Left lung (tissue), 10 donors: ENCODE measurements around the gene NDUFB4. TPM values are rescaled to one million over a fixed set of nuclear protein-coding genes. Genes with fewer than 3 reads are reported as not detected.

ENCODE experiments used
- ATAC-seq: fragments of 200-7000 bp; cut with Tn5 transposase; one replicate; pipeline ENCODE4 v1.9.1; 2020; ENCODE audit warnings: moderate library complexity
- DNase-seq, 4 donors: peaks; one replicate each; pipeline ENCODE4 v3.0.0-alpha.2; 2013 to 2020
- H3K27ac ChIP-seq, 2 donors: fragments of 200-600 bp; sonication (generic) in 1 of 2; one replicate each; pipeline versions ENCODE4 v1.5.0 to v1.8.0; 2020 to 2021
- H3K27me3 ChIP-seq, 2 donors: fragments of 200-600 bp; sonication (generic) in 1 of 2; one replicate each; pipeline versions ENCODE4 v1.5.0 to v1.8.0; 2020 to 2021
- H3K36me3 ChIP-seq, 2 donors: fragments of 200-600 bp; sonication (generic) in 1 of 2; one replicate each; pipeline versions ENCODE4 v1.5.0 to v1.8.0; 2020 to 2021
- H3K4me1 ChIP-seq, 2 donors: fragments of 200-600 bp; one replicate each; pipeline ENCODE4 v1.8.0; 2021
- H3K4me3 ChIP-seq, 2 donors: fragments of 200-600 bp; sonication (generic) in 1 of 2; one replicate each; pipeline versions ENCODE4 v1.5.0 to v1.8.0; 2020 to 2021; ENCODE audit warnings: mild to moderate bottlenecking in 1 of 2
- H3K9me3 ChIP-seq, 2 donors: fragments of 200-600 bp; sonication (generic) in 1 of 2; one replicate each; pipeline versions ENCODE4 v1.5.0 to v1.8.0; 2020 to 2021
- intact Hi-C, 2 donors: fragments of 100-400 bp; cut with DNase I; formaldehyde crosslinking; loops; one replicate each; pipeline versions ENCODE4 v1.11.2 to v1.14.2; 2022
- polyA plus RNA-seq, 6 donors: library from polyadenylated mRNA; unstranded; fragments of 120-200 nt; gene quantifications; one replicate each; pipeline ENCODE4 v1.2.1, GENCODE V29; 2013; ENCODE audit not compliant: insufficient read length in 6 of 6
- total RNA-seq, 2 donors: library from RNA; stranded (reverse); fragmentation: NEBNext Ultra II Directional; extraction: Animal tissue kit (Norgen Biotek cat#: 25700); gene quantifications; one replicate each; pipeline ENCODE4 v1.2.1, GENCODE V29; 2021
- TF ChIP-seq, protein P1 (sequence below), 2 donors: fragments of 200-600 bp; sonication (generic) in 1 of 2; IDR thresholded peaks; one replicate each; pipeline versions ENCODE4 v1.5.0 to v1.8.0; 2021; ENCODE audit warnings: antibody characterized with exemption in 2 of 2
- donor health status: DM: no; HTN: yes; CAD: no.
- donor health status: DM: no; HTN: no; CAD: no.

NDUFB4 gene
- total and polyA plus RNA-seq, 8 donors = 90.4 to 170 (median 156) TPM

- ATAC-seq = no peak
- no peaks in the 10 kb centered on the region for H3K27me3 ChIP-seq
- no peak overlapping the region for H3K27ac ChIP-seq
- no peak for DNase-seq
- intact Hi-C loops = no loop called here
- TF ChIP-seq, protein P1, sequence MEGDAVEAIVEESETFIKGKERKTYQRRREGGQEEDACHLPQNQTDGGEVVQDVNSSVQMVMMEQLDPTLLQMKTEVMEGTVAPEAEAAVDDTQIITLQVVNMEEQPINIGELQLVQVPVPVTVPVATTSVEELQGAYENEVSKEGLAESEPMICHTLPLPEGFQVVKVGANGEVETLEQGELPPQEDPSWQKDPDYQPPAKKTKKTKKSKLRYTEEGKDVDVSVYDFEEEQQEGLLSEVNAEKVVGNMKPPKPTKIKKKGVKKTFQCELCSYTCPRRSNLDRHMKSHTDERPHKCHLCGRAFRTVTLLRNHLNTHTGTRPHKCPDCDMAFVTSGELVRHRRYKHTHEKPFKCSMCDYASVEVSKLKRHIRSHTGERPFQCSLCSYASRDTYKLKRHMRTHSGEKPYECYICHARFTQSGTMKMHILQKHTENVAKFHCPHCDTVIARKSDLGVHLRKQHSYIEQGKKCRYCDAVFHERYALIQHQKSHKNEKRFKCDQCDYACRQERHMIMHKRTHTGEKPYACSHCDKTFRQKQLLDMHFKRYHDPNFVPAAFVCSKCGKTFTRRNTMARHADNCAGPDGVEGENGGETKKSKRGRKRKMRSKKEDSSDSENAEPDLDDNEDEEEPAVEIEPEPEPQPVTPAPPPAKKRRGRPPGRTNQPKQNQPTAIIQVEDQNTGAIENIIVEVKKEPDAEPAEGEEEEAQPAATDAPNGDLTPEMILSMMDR (IDR thresholded peaks at IDR 0.05) = no peak
- H3K4me3 ChIP-seq = no peak overlapping the region
- H3K4me1 ChIP-seq = peaks cover 3 to 4% of the 10 kb centered on the region in 2 donors
- H3K9me3 ChIP-seq = no peaks in the 10 kb centered on the region
- H3K36me3 ChIP-seq = no peaks in the 10 kb centered on the region
Observed at GRCh38 chr3:120566243-120566975, 29.7 kb upstream of the NDUFB4 start.

GRCh38 chr3:120567370-120568201 lies 28.6 kb upstream of the NDUFB4 start:
- H3K4me3 ChIP-seq = no peak overlapping the region
- peaks cover 3 to 4% of the 10 kb centered on the region in 2 donors for H3K4me1 ChIP-seq
- H3K36me3 ChIP-seq = no peaks in the 10 kb centered on the region
- TF ChIP-seq, protein P1 (IDR thresholded peaks at IDR 0.05) = peak; percentile 15 to 28
- H3K27me3 ChIP-seq = no peaks in the 10 kb centered on the region
- no peak overlapping the region for H3K27ac ChIP-seq
- peak; percentile 71 for ATAC-seq
- no peaks in the 10 kb centered on the region for H3K9me3 ChIP-seq
- intact Hi-C loops = no loop called here
- DNase-seq = peak in 1 of 4 donors; percentile 56

DNA sequence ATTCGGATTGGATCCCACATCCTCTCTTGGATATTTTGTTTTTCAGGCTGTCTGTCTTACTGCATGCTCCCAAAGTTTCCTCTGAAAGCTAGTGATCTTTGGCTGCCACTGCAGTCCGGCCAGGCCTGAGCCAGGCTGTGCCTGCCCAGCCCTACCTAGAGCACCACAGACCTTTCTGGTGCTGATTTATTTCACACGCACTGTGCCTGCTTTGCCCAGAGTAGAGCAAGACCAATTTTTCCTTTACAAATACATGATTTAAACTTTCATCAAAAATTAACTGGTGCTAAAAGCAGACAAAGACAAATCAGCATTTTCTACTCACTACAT lies 28.0 kb upstream of the NDUFB4 start:
- intact Hi-C loops = no loop called here
- ATAC-seq = no peak
- H3K9me3 ChIP-seq = no peaks in the 10 kb centered on the region
- H3K36me3 ChIP-seq = no peaks in the 10 kb centered on the region
- H3K27ac ChIP-seq = no peak overlapping the region
- no peaks in the 10 kb centered on the region for H3K27me3 ChIP-seq
- peaks cover 3 to 4% of the 10 kb centered on the region in 2 donors for H3K4me1 ChIP-seq
- DNase-seq = no peak
- TF ChIP-seq, protein P1 (IDR thresholded peaks at IDR 0.05) = no peak
- no peak overlapping the region for H3K4me3 ChIP-seq

DNA sequence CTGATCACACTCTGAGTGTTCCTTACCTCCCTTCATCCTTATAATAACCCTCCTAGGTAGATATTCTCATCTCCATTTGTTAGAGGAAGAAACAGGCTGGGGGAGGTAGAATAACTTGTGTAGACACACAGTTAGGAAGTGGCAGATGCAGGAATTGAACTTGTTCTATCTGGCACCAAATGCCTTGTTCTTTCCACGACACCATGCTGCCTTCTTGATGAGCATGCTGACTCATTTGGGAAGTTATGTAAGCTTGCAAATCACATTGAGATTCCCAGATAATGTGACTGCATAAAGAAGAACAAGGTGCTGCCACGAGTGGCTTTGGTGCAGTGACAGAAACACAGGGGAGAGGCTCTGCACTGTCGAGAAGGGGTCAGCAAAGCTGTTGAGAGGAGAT lies 27.5 kb upstream of the NDUFB4 start:
- Histone ChIP-seq H3K9me3 (no peaks in the 10 kb centered on the region), H3K27me3 (no peaks in the 10 kb centered on the region), H3K36me3 (no peaks in the 10 kb centered on the region), H3K27ac (no peak overlapping the region), H3K4me3 (no peak overlapping the region), H3K4me1 (peaks cover 3 to 4% of the 10 kb centered on the region in 2 donors)
- TF ChIP-seq, protein P1 (IDR thresholded peaks at IDR 0.05) = no peak
- DNase-seq (no peak), ATAC-seq (no peak)
- intact Hi-C loops = no loop called here
